ENCODE measurements around the gene SLC22A17. TPM values are rescaled to one million over a fixed set of nuclear protein-coding genes. Genes with fewer than 3 reads are reported as not detected.

The SLC22A17 gene
- total and polyA plus RNA-seq, 4 donors, result 5.4 to 27.3 (median 9.7) TPM

DNA sequence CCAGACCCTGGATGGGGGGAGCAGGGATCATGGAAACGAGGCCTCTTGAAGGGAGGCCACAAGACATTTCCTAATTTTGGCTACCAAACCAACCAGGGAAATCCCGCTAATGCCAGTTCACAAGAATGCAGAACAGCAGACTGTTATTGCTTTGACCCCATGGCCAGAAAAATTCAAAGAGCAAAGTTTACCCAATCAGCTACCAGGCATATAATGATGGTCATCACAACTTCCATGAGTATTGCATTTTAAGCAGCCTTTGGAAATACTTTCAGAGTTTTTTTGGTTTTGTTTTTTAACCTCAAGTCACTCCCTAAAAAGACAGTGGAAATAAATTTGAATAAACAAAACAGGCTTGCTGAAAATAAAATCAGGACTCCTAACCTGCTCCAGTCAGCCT is 19.8 kb upstream of the SLC22A17 start, which contains the start of gene IL25:
Gene IL25 (plus strand): TSS at position 301 of the 400 bp plus-strand sequence.
- H3K9ac ChIP-seq (ENCODE audit: insufficient read depth in 1 of 2, low read length in 2 of 2), result no peak within 1 kb of the TSS
- ATAC-seq (ENCODE audit: insufficient read depth, low FRiP score), result no peak

GRCh38 chr14:23371865-23372264 is 19.2 kb upstream of the SLC22A17 start:
- no peak overlapping the region for H3K4me3 ChIP-seq
- WGBS, 2 donors, result 78 to 91% methylated on average over 1 of the region's 1 CpG
- H3K9me3 ChIP-seq (ENCODE audit: control insufficient read depth in 4 of 4, insufficient read depth in 3 of 4, low read length in 3 of 4), result no peaks in the 10 kb centered on the region
- H3K36me3 ChIP-seq (ENCODE audit: control insufficient read depth in 4 of 4, insufficient read depth in 4 of 4, low read length in 4 of 4), result no peaks in the 10 kb centered on the region
- ATAC-seq (ENCODE audit: insufficient read depth, low FRiP score) (no peak), DNase-seq (no peak)
- H3K27ac ChIP-seq (ENCODE audit: low read depth in 1 of 2, low read length in 1 of 2), result no peak overlapping the region
- H3K9ac ChIP-seq (ENCODE audit: insufficient read depth in 1 of 2, low read length in 2 of 2), result no peak overlapping the region
- no peaks in the 10 kb centered on the region for H3K27me3 ChIP-seq (ENCODE audit: control insufficient read depth in 3 of 3, insufficient read depth in 3 of 3, low read length in 2 of 3)
- TF ChIP-seq CTCF (IDR thresholded peaks at IDR 0.05; ENCODE audit: control extremely low read depth, extremely low read depth), result no peak
- peaks cover 0 to 14% (median 4%) of the 10 kb centered on the region in 5 donors for H3K4me1 ChIP-seq (ENCODE audit: control insufficient read depth in 5 of 5, insufficient read depth in 5 of 5, low read length in 5 of 5)

More for the DNA sequence above, 19.8 kb upstream of the SLC22A17 start, which contains the start of gene IL25:
- DNase-seq, result no peak
- peaks cover 0 to 13% (median 0%) of the 10 kb centered on the region in 5 donors for H3K4me1 ChIP-seq (ENCODE audit: control insufficient read depth in 5 of 5, insufficient read depth in 5 of 5, low read length in 5 of 5)
- 79 to 83% methylated on average over 2 of the region's 2 CpGs for WGBS, 2 donors
- no peak within 1 kb of the TSS for H3K27ac ChIP-seq (ENCODE audit: low read depth in 1 of 2, low read length in 1 of 2)
- H3K9me3 ChIP-seq (ENCODE audit: control insufficient read depth in 4 of 4, insufficient read depth in 3 of 4, low read length in 3 of 4), result no peaks in the 10 kb centered on the region
- H3K4me3 ChIP-seq, result no peak within 1 kb of the TSS
- no peak for TF ChIP-seq CTCF (IDR thresholded peaks at IDR 0.05; ENCODE audit: control extremely low read depth, extremely low read depth)
- H3K36me3 ChIP-seq (ENCODE audit: control insufficient read depth in 4 of 4, insufficient read depth in 4 of 4, low read length in 4 of 4), result no peaks in the 10 kb centered on the region
- H3K27me3 ChIP-seq (ENCODE audit: control insufficient read depth in 3 of 3, insufficient read depth in 3 of 3, low read length in 2 of 3), result no peaks in the 10 kb centered on the region

DNA sequence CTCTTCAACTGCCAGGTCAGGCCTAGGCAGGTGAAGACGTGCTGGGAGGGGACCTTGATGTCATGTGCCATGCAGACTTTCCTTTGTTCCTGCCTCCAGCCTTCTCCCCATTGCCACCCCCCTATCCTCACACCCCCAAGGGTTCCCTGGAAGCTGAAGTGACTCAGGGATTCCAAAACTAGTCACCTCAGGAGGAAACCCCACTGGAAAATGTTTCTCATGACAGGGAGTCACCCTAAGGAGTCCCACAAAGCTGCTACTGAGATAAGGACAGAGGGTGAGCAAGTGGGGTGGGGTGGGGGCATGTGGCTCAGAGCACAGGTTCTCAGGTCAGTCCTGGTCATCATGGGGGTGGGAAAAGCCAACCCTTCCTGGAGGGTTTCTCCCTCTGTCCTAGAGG is 17.5 kb upstream of the SLC22A17 start:
- Histone ChIP-seq H3K27me3 (ENCODE audit: control insufficient read depth in 3 of 3, insufficient read depth in 3 of 3, low read length in 2 of 3) (no peaks in the 10 kb centered on the region), H3K4me3 (no peak overlapping the region), H3K36me3 (ENCODE audit: control insufficient read depth in 4 of 4, insufficient read depth in 4 of 4, low read length in 4 of 4) (no peaks in the 10 kb centered on the region), H3K4me1 (ENCODE audit: control insufficient read depth in 5 of 5, insufficient read depth in 5 of 5, low read length in 5 of 5) (peaks cover 0 to 11% (median 6%) of the 10 kb centered on the region in 5 donors), H3K9ac (ENCODE audit: insufficient read depth in 1 of 2, low read length in 2 of 2) (no peak overlapping the region), H3K9me3 (ENCODE audit: control insufficient read depth in 4 of 4, insufficient read depth in 3 of 4, low read length in 3 of 4) (no peaks in the 10 kb centered on the region), H3K27ac (ENCODE audit: low read depth in 1 of 2, low read length in 1 of 2) (no peak overlapping the region)
- ATAC-seq (ENCODE audit: insufficient read depth, low FRiP score) (no peak), DNase-seq (no peak)
- no peak for TF ChIP-seq CTCF (IDR thresholded peaks at IDR 0.05; ENCODE audit: control extremely low read depth, extremely low read depth)
- 57 to 60% methylated on average over 1 of the region's 1 CpG for WGBS, 2 donors

DNA sequence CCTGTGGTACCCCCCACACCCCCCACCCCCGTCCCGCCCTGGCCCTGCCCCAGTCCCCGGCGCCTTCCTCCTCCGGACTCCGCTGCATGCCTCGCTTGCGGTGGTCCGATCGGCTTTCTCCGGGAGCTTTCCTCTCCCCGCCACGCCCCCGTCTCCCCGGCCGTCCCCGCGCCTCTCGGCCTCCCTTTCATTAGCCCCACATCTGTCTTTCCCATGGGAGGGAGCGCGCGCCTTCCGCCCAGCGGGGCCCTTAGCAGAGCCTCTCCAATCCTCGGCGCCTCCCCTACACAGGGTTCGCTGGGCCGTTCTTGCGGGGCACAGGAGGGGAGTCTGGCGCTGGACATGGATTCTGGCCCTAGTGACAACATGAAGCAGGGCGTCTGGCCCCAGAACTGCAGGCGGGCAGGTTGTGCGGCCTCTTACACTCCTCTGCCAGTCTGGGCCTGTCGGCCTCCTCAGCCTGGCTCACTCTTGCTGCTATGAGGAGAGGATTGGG is 13.8 kb upstream of the SLC22A17 start:
- WGBS, 2 donors, result 29 to 53% methylated on average over 24 to 34 of the region's 34 CpGs
- Histone ChIP-seq H3K27me3 (ENCODE audit: control insufficient read depth in 3 of 3, insufficient read depth in 3 of 3, low read length in 2 of 3) (no peaks in the 10 kb centered on the region), H3K36me3 (ENCODE audit: control insufficient read depth in 4 of 4, insufficient read depth in 4 of 4, low read length in 4 of 4) (peaks cover 0 to 10% (median 5%) of the 10 kb centered on the region in 4 donors), H3K9ac (ENCODE audit: insufficient read depth in 1 of 2, low read length in 2 of 2) (peak overlapping the region; percentile 17 to 77), H3K9me3 (ENCODE audit: control insufficient read depth in 4 of 4, insufficient read depth in 3 of 4, low read length in 3 of 4) (no peaks in the 10 kb centered on the region), H3K4me1 (ENCODE audit: control insufficient read depth in 5 of 5, insufficient read depth in 5 of 5, low read length in 5 of 5) (peaks cover 0 to 37% (median 17%) of the 10 kb centered on the region in 5 donors), H3K4me3 (no peak overlapping the region), H3K27ac (ENCODE audit: low read depth in 1 of 2, low read length in 1 of 2) (peak overlapping the region in 1 of 2 donors; percentile 79)
- no peak for TF ChIP-seq CTCF (IDR thresholded peaks at IDR 0.05; ENCODE audit: control extremely low read depth, extremely low read depth)
- DNase-seq, result peak in 2 of 3 donors; percentile 95 to 96
- ATAC-seq (ENCODE audit: insufficient read depth, low FRiP score), result peak; percentile 37
